Right renal cortex interstitium (tissue), 3 donors: Measurements from ENCODE around the gene MICU2. TPM values are rescaled to one million over a fixed set of nuclear protein-coding genes. Genes with fewer than 3 reads are reported as not detected.

Source experiments
- DNase-seq, 3 donors: peaks; one replicate each; pipeline ENCODE4 v3.0.0-alpha.2; 2013; ENCODE audit warnings: low read depth in 3 of 3, low spot score in 2 of 3
- polyA plus RNA-seq, 3 donors: library from polyadenylated mRNA; unstranded; fragments of 120-200 nt; gene quantifications; one replicate each; pipeline ENCODE4 v1.2.1, GENCODE V29; 2013; ENCODE audit not compliant: insufficient read length in 3 of 3

The MICU2 gene
- polyA plus RNA-seq, 3 donors, result 106 to 113 (median 113) TPM

GRCh38 chr13:21548577-21548976 lies 55.4 kb downstream of the MICU2 start:
- DNase-seq, result no peak

- no peak for DNase-seq
Observed at GRCh38 chr13:21546372-21546771, 57.6 kb downstream of the MICU2 start.

DNA sequence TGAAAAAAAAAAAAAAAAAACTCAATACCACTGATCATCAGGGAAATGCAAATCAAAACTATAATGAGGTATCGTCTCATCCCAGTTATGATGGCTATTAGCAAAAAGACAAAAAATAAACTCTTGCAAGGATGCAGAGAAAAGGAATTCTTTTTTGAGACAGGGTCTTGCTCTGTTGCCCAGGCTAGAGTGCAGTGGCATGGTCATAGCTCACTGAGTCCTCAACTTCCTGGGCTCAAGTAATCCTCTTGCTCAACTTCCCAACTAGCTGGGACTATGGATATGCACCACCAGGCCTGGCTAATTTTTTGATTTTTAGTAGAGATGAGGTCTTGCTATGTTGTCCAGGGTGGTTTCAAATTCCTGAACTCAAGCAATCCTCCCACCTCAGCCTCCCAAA lies 59.5 kb downstream of the MICU2 start:
- DNase-seq, result no peak

DNA sequence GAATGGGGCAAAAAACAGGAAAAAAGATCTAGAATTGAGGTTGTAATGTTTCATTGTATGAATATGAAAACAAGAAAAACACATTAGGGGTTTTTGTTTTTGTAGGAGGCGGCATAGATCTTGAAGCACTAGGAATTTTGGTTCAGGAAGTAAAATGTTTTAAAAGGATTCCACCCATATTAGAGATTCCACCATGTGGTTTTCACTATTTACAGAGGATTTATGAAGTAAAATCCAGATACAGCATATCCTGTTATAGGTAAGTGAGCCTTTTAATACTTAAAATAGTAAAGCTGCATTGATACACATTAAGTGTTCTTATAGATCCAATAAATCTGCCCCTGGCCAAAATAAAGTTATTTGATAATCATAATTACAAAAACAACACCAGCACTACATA lies 61.4 kb downstream of the MICU2 start:
- no peak for DNase-seq

DNA sequence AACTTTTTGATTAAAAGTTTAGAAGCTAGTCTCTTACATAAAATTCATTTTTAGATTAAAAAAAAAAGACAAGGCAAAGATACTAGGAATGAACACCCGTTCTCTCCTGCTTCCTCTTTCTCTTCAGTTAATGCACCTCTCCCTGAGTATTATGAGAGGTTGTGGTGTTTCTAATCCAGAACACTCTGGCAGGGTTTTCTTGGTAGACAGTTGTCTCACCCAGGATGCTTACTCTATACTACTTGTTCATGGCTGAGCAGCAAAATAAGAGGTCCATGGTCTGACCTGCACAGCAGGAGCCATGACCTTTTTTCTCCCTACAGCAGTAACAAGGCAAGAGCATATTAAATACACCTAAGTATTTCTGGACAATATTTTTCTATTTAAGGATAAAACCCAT lies 62.0 kb downstream of the MICU2 start:
- no peak for DNase-seq

GRCh38 chr13:21541271-21541670 lies 62.7 kb downstream of the MICU2 start:
- no peak for DNase-seq

DNA sequence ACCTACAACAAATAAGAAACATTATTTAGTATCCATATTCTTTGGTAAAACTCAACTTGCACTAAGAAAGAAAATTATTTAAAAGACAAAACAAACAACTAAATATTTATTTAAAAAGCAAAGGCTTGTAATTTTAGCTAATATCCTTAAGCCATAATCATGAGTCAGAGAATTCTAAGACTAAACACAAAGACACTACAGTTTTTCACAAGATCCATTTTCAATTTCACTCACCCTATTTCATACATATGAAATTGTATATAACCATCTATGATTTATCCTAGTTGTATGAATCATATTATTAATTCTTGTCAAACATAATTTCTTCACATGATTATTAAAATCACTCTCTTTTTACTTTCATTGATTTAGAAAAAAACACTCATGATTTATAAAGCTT lies 64.3 kb downstream of the MICU2 start:
- no peak for DNase-seq

DNA sequence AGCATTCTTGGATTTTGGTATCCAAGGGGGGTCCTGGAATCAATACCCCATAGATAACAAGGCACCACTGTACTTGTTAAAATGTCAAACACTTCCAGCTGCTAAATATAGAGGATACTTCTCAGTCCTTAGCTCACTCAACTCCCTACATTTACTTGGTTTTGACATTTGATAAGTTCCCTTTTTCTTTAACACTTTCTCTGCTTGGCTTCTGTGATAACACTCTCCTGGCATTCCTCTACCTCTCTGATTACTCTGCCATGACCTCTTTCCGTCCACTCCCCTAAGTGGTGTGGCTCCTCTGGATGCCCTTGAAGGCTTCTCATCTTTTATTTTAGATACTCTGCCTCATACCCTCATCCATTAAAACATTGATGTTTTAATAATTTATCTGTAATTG lies 65.2 kb downstream of the MICU2 start:
- DNase-seq, result no peak

DNA sequence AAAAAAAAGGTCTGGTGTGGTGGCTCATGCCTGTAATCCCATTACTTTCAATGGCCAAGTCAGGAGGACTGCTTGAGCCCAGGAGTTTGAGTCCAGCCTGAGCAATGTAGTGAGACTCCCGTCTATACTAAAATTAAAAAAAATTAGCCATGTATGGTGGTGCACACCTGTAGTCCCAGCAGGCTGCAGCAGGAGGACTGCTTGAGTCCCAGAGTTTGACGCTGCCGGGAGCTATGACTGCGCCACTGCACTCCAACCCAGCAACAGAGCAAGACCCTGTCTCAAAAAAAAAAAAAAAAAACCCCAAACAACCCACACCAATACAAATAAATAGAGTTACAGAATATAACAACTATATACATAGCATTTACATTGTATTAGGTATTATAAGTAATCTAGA lies 65.7 kb downstream of the MICU2 start:
- DNase-seq, result no peak

DNA sequence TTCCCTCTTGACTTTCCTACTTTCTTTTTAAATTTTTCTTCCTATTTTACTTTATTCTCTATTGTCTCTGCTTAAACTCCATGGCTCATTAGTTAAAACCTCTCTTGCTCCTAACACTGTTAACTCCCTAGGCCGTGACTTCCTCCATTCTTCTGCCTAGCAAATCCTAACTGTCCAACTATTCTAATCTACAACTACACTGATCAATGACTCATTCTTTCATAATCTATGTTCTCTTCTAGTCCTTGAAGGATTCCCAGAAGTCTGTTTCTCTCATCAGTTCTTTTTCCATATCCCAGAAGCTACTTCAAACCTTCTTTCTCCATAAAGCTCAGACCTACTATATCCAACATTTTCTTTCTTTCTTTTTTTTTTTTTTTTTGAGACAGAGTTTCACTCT lies 66.9 kb downstream of the MICU2 start:
- no peak for DNase-seq

DNA sequence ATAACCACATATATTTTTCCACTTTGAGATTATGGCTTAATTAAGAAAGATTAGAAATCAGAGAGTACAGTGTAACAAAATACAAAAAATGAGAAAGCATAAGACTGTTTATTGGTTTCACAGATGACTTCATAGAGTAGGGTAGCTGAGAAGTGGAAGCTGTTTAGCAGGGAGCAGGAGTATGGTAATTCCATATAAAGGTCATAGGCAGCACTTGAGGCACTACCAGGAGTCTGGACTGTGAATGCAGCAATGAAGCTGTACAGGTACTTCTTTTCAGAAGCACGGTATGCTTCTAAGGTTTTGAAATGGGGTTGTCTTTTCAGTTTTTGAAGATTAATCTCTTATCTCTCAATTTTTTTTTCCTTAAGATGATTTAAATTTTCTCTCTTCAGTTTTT lies 69.2 kb downstream of the MICU2 start:
- no peak for DNase-seq

DNA sequence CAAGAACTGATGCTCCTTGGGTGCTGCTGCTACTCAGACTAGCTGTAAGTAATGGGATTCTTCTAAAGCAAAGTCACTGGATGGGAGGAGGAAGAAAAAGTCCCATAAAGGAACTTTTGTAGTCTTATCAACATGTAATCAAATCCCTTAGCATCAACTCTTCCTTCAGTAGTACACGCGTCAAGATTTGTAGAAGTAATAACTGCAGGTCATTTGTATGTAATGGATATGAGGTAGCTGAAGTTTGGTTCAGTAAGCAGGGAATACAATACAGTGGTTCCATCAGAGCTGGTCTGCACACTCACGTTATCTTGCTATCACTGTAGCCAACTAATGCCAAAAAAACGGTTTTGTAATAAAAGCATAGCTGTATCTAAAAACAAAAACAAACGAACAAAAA lies 72.5 kb downstream of the MICU2 start:
- DNase-seq, result no peak

GRCh38 chr13:21530656-21531055 lies 73.3 kb downstream of the MICU2 start:
- DNase-seq, result no peak

DNA sequence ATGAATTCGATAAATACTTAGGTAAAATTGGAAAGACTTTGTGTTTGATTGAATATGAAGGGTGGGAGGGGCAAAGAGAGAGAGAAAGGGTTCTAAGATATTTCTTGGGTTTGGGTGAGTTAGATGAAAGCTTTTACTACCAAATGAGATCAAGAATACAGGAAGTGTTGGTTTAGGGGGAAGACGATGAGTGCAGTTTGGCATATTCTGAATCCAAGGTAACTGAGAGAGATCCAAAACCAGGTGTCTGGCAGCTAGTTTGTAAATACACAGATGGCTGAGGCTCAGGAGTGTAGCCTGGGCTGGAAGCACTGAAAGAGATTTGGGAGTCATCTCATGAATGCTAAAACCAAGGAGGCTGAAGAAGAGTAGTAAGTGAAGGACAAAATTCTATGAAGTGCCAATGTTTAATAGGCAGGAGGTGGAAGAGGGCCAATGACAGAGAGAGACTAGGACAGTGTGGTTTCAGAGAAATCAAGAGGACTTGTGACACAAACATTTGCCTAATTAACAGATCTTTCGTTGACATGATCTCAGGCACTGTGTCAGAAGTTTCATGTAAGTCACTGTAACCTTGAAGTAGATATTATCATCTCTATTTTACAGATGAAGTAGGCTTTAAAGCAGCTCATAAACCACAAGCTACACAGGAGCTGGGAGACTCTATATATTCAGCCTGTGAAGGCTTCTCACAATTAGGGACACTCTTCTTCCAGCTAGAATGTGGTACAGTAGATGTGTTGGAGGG lies 74.7 kb downstream of the MICU2 start:
- no peak for DNase-seq

GRCh38 chr13:21528616-21529015 lies 75.4 kb downstream of the MICU2 start:
- no peak for DNase-seq

- DNase-seq, result no peak
Observed at GRCh38 chr13:21526707-21527540, 77.0 kb downstream of the MICU2 start.

GRCh38 chr13:21522847-21523246 lies 81.1 kb downstream of the MICU2 start:
- DNase-seq, result no peak

DNA sequence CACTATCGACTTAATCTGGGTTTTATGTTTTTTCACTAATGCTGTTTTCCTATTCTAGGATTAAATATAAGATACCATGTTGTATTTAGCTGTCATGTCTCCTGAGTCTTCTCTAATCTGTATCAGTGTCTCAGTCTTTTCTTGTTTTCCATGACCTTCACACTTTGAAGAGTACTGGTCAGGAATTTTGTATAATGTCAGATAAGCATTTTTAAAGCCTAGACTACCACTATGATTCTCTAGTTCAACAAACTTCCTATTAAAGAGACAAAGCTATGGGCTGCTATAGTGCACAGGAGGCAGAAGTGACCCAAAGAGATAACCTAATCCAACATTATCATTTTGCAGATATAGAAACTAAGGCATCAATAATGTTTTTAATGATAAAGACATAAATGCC lies 81.8 kb downstream of the MICU2 start:
- DNase-seq, result no peak

- no peak for DNase-seq
Observed at GRCh38 chr13:21518617-21519144, 85.3 kb downstream of the MICU2 start.

DNA sequence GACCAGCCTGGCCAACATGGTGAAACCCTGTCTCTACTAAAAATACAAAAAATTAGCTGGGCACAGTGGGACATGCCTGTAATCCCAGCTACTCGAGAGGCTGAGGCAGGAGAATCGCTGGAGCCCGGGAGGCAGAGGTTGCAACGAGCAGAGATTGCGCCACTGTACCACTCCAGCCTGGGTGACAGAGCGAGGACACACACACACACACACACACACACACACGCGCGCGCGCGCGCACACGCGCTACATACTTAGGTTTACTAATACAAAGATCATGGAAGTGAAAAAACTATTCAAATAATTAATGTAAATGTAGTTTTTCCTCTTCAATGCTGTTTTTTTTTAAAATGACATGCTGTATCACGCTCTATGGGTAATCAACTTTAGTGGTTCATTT lies 86.4 kb downstream of the MICU2 start:
- no peak for DNase-seq

- no peak for DNase-seq
Observed at GRCh38 chr13:21516805-21517204, 87.2 kb downstream of the MICU2 start.

DNA sequence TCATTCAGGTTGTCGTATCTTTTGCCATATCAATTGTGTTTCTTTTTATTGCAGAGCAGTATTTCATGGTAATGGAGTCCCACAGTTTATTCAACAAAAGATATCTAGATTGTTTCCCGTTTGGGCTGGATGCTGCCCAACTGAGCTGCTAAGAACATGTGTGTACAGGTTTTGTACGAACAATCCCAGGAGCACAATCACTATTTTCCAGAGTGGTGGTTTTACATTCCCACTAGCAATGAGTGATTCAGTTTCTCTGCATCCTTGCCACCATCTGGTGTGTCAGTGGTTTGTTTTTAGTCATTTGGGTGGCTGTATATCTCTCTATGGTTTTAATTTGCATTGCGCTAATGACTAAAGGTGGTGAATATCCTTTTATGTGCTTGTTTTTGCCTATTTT lies 92.1 kb downstream of the MICU2 start:
- DNase-seq, result no peak
